Measurements from ENCODE around the gene SELENOV.

SELENOV gene

DNA sequence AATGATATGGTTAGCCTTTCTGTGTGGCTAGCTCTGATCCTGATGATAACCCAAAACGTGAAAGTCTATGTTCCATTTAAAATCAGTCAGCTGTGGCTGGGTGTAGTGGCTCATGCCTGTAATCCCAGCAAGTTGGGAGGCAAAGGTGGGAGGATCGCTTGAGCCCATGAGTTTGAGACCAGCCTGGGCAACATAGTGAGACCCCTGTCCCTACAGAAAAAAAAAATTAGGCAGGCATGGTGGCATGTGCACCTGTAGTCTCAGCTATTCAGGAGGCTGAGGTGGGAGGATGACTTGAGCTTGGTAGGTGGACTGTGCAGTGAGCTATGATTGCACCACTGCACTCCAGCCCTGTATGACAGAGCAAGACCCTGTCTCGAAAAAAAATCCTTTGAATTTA is 18.9 kb downstream of the SELENOV start:
- no peak for DNase-seq
- TF ChIP-seq EZH2 (IDR thresholded peaks at IDR 0.05; ENCODE audit: borderline replicate concordance, low read depth, low read length, severe bottlenecking): no peak
- TF ChIP-seq, protein P1, sequence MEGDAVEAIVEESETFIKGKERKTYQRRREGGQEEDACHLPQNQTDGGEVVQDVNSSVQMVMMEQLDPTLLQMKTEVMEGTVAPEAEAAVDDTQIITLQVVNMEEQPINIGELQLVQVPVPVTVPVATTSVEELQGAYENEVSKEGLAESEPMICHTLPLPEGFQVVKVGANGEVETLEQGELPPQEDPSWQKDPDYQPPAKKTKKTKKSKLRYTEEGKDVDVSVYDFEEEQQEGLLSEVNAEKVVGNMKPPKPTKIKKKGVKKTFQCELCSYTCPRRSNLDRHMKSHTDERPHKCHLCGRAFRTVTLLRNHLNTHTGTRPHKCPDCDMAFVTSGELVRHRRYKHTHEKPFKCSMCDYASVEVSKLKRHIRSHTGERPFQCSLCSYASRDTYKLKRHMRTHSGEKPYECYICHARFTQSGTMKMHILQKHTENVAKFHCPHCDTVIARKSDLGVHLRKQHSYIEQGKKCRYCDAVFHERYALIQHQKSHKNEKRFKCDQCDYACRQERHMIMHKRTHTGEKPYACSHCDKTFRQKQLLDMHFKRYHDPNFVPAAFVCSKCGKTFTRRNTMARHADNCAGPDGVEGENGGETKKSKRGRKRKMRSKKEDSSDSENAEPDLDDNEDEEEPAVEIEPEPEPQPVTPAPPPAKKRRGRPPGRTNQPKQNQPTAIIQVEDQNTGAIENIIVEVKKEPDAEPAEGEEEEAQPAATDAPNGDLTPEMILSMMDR (IDR thresholded peaks at IDR 0.05; ENCODE audit: borderline replicate concordance, extremely low read depth, low read length, poor library complexity, severe bottlenecking): no peak
- peaks cover 6% of the 10 kb centered on the region; the same call in 1 of the 2 replicates for H3K36me3 ChIP-seq (ENCODE audit: insufficient read depth, low read length)
- peaks cover 43% of the 10 kb centered on the region for H3K79me2 ChIP-seq (ENCODE audit: insufficient read depth, low read length)
- H3K27ac ChIP-seq (ENCODE audit: low read length): no peak overlapping the region
- no peak overlapping the region for H3K9ac ChIP-seq (ENCODE audit: low read depth, low read length)
- no peak overlapping the region for H3K4me2 ChIP-seq (ENCODE audit: insufficient read depth, low read length)
- H3K27me3 ChIP-seq (ENCODE audit: insufficient read depth, low read length, poor library complexity): no peaks in the 10 kb centered on the region
- H3K4me3 ChIP-seq (ENCODE audit: low read depth in 1 of 2, low read length in 2 of 2): no peak overlapping the region
- H3K9me3 ChIP-seq (ENCODE audit: insufficient read depth, low read length, severe bottlenecking): no peaks in the 10 kb centered on the region
- H2AFZ ChIP-seq (ENCODE audit: low read depth, low read length): no peak overlapping the region; the same call in 1 of the 2 replicates
- H4K20me1 ChIP-seq (ENCODE audit: insufficient read depth, low read length): peaks cover 3% of the 10 kb centered on the region; the same call in 1 of the 2 replicates
- no peak for ATAC-seq (ENCODE audit: insufficient read depth, low read depth)
- peaks cover 39% of the 10 kb centered on the region for H3K4me1 ChIP-seq (ENCODE audit: insufficient read depth, low read length)

DNA sequence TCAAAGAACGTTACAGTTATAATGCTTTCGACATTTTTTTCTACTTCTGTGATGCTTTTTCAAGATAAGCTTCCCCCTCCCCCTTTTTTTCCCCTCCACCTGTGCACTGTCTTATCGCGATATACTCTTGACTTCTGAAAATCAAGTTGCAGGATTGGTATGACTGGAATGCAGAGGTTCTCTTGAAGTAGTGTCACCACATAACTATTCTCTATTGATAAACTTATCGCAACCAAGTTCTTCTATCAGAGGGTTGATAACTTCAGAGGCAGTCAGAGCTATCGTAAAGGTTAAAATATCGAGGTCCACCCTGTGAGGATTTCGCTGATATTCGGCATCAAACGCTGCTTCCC is 24.2 kb downstream of the SELENOV start:
- DNase-seq: no peak
- TF ChIP-seq EZH2 (IDR thresholded peaks at IDR 0.05; ENCODE audit: borderline replicate concordance, low read depth, low read length, severe bottlenecking): no peak
- TF ChIP-seq, protein P1 (IDR thresholded peaks at IDR 0.05; ENCODE audit: borderline replicate concordance, extremely low read depth, low read length, poor library complexity, severe bottlenecking): no peak

DNA sequence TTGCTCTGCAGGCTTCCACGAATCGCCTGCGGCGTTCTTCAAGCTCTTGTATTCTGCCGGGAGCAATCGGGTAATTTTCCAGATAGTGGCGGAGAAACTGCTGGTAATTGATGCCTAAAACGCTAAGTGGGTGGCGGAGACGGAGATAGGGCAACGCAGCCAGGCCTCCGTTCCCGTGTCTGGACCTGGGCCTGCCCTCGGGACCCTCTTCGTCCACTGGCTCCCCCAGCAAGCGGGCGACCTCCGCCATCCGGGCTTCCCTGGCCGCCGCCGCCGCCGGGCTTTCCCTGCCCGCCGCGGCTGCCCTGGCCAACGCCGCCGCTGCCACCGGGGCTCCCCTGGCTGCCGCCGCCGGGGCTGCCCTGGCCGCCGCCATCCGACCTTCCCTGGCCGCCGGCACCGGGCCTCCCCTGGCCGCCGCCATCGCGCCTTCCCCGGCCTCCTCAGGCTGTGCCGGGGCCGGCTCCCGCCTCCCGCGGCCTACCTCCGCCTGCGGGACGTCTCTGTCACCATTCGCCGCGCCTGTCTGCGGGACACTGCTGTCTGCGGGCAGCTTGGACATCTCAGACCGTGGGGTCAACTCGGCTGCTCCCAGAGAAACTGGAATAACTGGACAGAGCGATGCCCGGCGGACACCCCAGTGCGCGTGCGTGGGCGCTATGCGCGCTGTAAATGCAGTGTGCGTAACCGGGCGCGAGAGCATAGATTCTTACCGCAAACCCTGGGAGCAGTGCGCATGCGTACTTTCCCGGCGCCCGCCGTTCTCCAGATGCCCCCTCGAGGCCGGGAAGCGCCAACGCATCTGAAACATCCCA is 24.8 kb downstream of the SELENOV start, which contains the start of gene EID2:
Gene EID2, minus strand, starts transcription at position 644 of the 815 bp plus-strand sequence. Its CDS starts 82 bp downstream, at position 562.
- no peaks in the 10 kb centered on the region for H3K9me3 ChIP-seq (ENCODE audit: insufficient read depth, low read length, severe bottlenecking)
- H3K9ac ChIP-seq (ENCODE audit: low read depth, low read length): peak within 1 kb of the TSS; percentile 84
- H2AFZ ChIP-seq (ENCODE audit: low read depth, low read length): peak within 1 kb of the TSS; percentile 85
- H3K4me2 ChIP-seq (ENCODE audit: insufficient read depth, low read length): peak within 1 kb of the TSS; percentile 63
- no peaks in the 10 kb centered on the region for H3K27me3 ChIP-seq (ENCODE audit: insufficient read depth, low read length, poor library complexity)
- peaks cover 25% of the 10 kb centered on the region for H3K79me2 ChIP-seq (ENCODE audit: insufficient read depth, low read length)
- H3K4me1 ChIP-seq (ENCODE audit: insufficient read depth, low read length): peaks cover 22% of the 10 kb centered on the region
- H3K4me3 ChIP-seq (ENCODE audit: low read depth in 1 of 2, low read length in 2 of 2): peak within 1 kb of the TSS; percentile 65 to 79; a peak in 3 of 4 replicates
- H3K36me3 ChIP-seq (ENCODE audit: insufficient read depth, low read length): no peaks in the 10 kb centered on the region
- ATAC-seq (ENCODE audit: insufficient read depth, low read depth) (peak; percentile 95), DNase-seq (peak; percentile 93)
- no peaks in the 10 kb centered on the region for H4K20me1 ChIP-seq (ENCODE audit: insufficient read depth, low read length)
- TF ChIP-seq, protein P1 (IDR thresholded peaks at IDR 0.05; ENCODE audit: borderline replicate concordance, extremely low read depth, low read length, poor library complexity, severe bottlenecking): peak; percentile 91
- TF ChIP-seq EZH2 (IDR thresholded peaks at IDR 0.05; ENCODE audit: borderline replicate concordance, low read depth, low read length, severe bottlenecking): no peak
- H3K27ac ChIP-seq (ENCODE audit: low read length): peak within 1 kb of the TSS; percentile 84

More for the DNA sequence above, 24.2 kb downstream of the SELENOV start:
- ATAC-seq (ENCODE audit: insufficient read depth, low read depth): 0 out of 3 replicates have a peak, but pooled peaks have one; percentile 6
- H3K27me3 ChIP-seq (ENCODE audit: insufficient read depth, low read length, poor library complexity): no peaks in the 10 kb centered on the region
- no peaks in the 10 kb centered on the region for H3K9me3 ChIP-seq (ENCODE audit: insufficient read depth, low read length, severe bottlenecking)
- peak overlapping the region; percentile 49 to 79; a peak in 3 of 4 replicates for H3K4me3 ChIP-seq (ENCODE audit: low read depth in 1 of 2, low read length in 2 of 2)
- peak overlapping the region; percentile 85 for H2AFZ ChIP-seq (ENCODE audit: low read depth, low read length)
- peaks cover 22% of the 10 kb centered on the region for H3K4me1 ChIP-seq (ENCODE audit: insufficient read depth, low read length)
- no peaks in the 10 kb centered on the region for H4K20me1 ChIP-seq (ENCODE audit: insufficient read depth, low read length)
- H3K36me3 ChIP-seq (ENCODE audit: insufficient read depth, low read length): no peaks in the 10 kb centered on the region
- peak overlapping the region; percentile 84 for H3K27ac ChIP-seq (ENCODE audit: low read length)
- peaks cover 25% of the 10 kb centered on the region for H3K79me2 ChIP-seq (ENCODE audit: insufficient read depth, low read length)
- H3K4me2 ChIP-seq (ENCODE audit: insufficient read depth, low read length): peak overlapping the region; percentile 63
- peak overlapping the region; percentile 84 for H3K9ac ChIP-seq (ENCODE audit: low read depth, low read length)
